HG03139 (cell line): Measurements from ENCODE around the gene UNC45A.
A peak's percentile ranks its signal among the peaks of the same experiment; 100 is the strongest.

Experiments used
- ATAC-seq: cut with Tn5 transposase; IDR thresholded peaks from one replicate; pipeline ENCODE4 v1.9.1; 2021; ENCODE audit not compliant: unreplicated experiment

UNC45A gene

DNA sequence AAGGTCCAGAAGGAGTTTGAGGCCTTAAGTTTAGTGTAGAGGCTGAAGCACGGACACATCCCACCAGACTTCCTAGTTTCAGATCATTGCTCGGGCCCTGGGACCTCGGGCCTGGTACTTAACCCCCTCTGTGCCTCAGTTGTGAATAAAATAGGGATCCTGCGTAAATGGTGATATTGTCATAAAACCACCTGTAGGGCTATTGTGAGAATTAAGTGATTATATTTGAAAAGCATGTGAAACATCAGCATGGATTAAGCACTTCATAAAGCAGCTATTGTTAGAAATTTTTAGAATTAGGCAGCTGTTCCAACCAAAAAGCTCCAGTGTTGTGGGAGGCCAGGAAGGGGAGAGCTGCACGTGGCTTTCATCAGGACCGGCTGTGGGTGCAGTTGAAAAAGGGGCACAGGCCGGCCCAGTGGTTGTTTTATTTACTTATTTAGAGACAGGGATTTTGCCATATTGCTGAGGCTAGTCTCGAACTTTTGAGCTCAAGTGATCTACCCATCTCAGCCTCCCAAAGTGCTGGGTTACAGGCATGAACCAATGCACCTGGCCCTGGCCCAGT lies 24.0 kb downstream of the UNC45A start:
- ATAC-seq, result no peak

DNA sequence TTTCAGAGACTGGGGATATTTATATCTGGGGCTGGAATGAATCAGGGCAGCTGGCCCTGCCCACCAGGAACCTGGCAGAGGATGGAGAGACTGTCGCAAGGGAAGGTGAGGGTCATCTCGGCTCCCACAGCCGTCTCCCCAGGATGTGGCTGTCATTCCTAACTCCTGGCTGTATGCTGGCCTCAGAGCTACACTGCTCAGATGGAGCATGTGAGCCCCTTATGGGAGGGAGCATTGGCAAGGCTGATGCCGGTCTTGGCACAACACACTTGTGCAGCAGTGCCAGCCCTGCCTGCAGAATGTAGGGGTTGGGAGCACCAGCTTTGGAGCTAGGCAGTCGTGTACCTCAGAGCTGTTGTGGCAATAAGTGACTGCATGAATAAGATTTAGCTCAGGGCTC lies 24.8 kb downstream of the UNC45A start:
- ATAC-seq, result no peak

GRCh38 chr15:90960298-90961091 lies 25.4 kb downstream of the UNC45A start:
- no peak for ATAC-seq

DNA sequence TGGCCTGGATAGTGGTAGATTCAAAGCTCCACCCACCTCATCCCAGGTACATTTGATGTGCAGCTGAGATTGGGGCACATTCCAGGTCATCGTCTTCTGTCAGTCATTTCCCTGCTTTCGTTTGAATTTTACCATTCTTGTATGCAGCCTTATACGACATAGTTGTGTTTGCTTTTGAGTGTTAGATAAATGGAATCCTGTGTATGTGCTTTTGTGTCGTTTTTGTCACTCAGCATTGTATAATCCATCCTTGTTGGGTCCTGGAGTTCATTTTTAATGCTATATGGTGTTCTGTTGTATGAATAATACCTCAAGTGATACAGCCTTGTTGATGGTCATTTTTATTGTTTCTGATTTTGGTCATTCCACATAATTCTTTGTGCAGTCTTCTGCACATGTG lies 26.9 kb downstream of the UNC45A start:
- ATAC-seq, result no peak

GRCh38 chr15:90966262-90966661 lies 31.2 kb downstream of the UNC45A start:
- ATAC-seq, result no peak

DNA sequence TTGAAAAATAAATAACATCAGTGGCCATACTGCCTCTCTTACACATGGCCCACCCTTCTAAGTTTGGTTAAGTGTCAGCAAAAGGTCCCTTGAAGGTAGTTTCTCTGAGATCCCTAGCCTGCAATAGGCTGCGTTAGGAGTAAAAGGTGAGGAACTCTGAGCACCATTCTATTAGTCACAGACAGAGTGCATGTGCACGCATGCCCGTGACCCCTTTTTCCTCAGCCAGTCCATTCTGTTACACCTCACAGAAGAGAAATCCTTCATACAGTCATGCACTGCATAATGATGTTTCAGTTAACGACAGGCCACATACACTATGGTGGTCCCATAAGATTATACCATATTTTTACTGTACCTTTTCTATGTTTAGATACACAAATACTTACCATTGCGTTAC lies 32.1 kb downstream of the UNC45A start:
- ATAC-seq, result no peak

- ATAC-seq, result no peak
These were observed 33.3 kb downstream of the UNC45A start for GRCh38 chr15:90968434-90968833.

GRCh38 chr15:90970274-90970673 lies 35.2 kb downstream of the UNC45A start:
- ATAC-seq, result no peak

- ATAC-seq, result no peak
These were observed 37.0 kb downstream of the UNC45A start for GRCh38 chr15:90972133-90972532.

GRCh38 chr15:90974216-90974615 lies 39.1 kb downstream of the UNC45A start:
- no peak for ATAC-seq

DNA sequence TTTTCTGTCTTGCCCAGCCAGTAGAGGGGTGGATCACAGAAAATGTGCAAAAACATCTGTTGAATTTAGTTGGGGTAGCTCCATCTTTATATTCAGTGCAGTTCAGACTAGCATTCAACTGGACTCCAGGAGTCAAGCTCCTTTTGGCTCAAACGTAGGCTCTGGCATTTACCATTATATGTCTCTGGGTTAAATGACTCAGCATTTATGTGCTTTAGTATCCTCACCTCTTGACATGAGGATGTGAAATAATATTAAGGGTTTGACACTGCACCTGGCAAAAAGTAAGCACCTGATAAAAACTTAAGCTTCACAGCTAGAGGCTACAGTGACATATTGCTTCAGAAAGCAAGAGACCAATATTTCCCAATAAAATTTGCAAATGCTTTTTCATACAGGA lies 44.5 kb downstream of the UNC45A start:
- no peak for ATAC-seq

- ATAC-seq, result peak; percentile 72
These were observed 46.6 kb downstream of the UNC45A start for GRCh38 chr15:90981681-90982080.

DNA sequence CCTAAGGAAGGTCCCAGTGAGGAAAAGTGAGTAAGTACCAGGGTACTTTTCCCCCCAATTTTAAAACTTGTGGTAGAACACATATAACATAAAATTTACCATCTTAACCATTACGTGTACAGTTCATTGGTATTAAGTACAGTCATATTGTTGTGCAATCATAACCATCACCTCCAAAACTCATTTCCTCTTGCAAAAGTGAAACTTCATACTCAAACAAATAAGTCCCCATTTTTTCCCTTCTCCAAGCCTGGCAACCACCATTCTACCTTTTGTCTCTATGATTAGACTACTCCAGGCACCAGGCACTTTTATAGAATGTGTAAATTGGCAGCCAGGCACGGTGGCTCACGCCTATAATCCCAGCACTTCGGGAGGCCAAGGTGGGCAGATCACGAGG lies 47.0 kb downstream of the UNC45A start:
- no peak for ATAC-seq

DNA sequence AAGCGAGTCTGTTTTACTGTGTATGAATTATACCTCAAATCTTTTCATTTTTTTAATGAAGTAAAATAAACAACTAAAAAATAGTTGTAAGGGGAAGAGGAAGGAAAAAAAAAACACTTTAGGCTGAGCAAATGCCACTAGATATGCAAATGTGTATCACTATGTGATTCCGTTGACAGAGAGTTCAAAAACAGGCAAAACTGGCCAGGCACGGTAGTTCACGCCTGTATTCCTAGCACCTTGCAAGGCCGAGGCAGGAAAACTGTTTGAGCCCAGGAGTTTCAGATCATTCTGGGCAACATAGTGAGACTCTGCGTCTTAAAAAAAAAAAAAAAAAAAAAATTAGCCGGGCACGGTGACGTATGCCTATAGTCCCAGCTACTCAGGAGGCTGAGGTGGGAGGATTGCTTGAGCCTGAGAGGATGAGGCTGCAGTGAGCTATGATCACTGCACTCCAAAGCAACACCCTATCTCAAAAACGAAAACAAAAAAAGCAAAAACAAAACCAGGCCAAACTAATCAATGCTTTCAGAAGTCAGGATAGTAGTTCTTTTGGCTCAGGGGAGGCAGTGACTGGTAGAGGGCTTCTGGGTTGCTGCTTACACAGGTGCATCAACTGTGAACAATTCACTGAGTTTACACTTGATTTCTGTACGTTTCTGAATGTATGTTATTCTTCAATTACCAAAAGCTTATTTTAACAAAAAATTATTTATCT lies 51.9 kb downstream of the UNC45A start:
- ATAC-seq, result no peak

DNA sequence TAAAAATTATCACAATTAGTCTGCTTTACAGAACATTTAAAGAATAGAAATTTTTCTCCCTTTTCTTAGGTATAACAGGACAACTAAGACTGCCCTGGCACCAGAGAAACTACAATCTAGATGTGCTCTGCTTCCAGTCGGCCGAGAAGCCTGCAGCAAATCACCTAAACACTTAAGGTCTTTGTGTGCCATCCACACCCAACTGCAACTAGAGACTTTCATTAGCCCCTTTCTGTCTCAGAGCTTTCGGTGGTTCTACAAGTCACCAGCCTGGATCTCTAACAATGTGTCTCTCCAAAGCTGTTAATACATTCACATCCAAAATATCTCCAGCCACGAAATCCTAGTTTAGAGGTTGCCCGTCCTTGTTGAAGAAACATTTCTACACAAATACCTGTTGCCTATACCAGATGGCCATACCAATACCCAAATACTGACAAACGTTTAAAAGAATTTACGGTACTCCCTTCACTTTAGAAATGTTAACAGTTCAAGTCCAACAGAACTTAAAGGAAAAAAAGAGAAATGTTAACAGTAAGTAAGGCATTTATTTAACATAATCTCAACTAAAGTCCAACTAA lies 52.6 kb downstream of the UNC45A start:
- ATAC-seq, result no peak

DNA sequence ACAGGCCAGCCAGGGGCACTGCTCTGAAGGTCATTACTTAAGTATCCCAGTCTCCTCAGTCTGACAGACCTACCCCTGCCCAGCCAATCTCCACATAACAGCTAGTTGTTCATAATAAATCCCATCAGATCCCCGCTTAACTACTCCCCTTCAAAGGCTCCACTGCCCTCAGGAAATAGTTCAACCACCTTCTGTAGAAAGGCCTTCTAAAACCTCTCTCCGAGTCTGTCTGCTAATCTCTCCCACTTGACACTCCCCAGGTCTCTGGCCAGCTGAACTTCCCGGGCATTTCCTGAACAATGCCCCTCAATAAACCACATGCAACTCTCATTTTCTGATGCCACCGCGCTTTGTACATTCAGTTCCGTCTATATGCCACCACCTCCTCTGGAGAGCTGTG lies 53.2 kb downstream of the UNC45A start:
- no peak for ATAC-seq

DNA sequence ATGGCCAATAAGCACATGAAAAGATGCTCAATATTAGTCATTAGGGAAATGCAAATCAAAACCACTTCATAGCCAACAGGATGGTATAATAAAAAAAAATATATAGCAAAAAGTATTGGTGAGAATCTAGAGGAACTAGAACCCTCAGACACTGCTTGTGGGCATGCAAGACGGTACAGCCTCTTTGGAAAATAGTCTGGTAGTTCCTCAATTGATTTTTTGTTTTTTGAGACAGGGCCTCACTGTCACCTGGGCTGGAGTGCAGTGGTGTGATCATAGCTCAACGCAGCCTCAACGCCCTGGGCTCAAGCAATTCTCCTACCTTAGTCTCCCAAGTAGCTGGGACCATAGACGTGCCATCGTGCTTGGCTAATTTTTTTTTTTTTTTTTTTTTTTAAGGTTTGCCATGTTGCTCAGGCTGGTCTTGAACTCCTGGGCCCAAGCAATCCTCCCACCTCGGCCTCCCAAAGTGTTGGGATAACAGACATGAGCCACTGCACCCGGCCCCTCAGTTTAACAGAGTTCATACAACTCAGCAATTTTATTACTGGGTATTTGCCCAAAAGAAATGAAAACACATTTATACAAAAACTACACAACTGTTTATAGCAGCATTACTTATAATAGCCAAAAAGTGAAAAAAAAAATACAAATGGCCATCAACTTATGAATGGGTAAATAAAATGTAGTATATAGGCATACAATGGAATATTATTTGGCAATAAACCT lies 54.1 kb downstream of the UNC45A start:
- no peak for ATAC-seq

GRCh38 chr15:90990446-90990845 lies 55.4 kb downstream of the UNC45A start:
- no peak for ATAC-seq

- no peak for ATAC-seq
These were observed 56.7 kb downstream of the UNC45A start for GRCh38 chr15:90991587-90992285.

GRCh38 chr15:90994059-90994416 lies 59.0 kb downstream of the UNC45A start:
- peak; percentile 15 for ATAC-seq
